SK-N-SH treated with all-trans-retinoic acid at 6 μM for 48 hours (cell line): ENCODE measurements around the gene NRDE2.

ENCODE experiments used
- ATAC-seq: fragments of 200-7000 bp; cut with Tn5 transposase; 3 replicates; pipeline ENCODE4 v1.9.1; 2020; ENCODE audit warnings: mild to moderate bottlenecking, moderate library complexity
- BACH2 ChIP-seq: fragments of 250-450 bp; sonication (Bioruptor Pico); IDR thresholded peaks from 2 replicates; pipeline ENCODE4 v1.9.0; 2021; ENCODE audit warnings: mild to moderate bottlenecking, borderline replicate concordance
- CREB5 ChIP-seq: fragments of 250-450 bp; sonication (Bioruptor Pico); IDR thresholded peaks from 2 replicates; pipeline ENCODE4 v1.5.1; 2020; ENCODE audit warnings: low read depth, mild to moderate bottlenecking, moderate library complexity
- CSDC2 ChIP-seq: fragments of 250-450 bp; sonication (Bioruptor Pico); IDR thresholded peaks from 2 replicates; pipeline ENCODE4 v1.5.0; 2020; ENCODE audit warnings: mild to moderate bottlenecking, moderate library complexity
- ESRRG ChIP-seq: fragments of 250-450 bp; sonication (Bioruptor Pico); IDR thresholded peaks from 2 replicates; pipeline ENCODE4 v1.6.1; 2021; ENCODE audit warnings: mild to moderate bottlenecking
- GLIS3 ChIP-seq: fragments of 250-450 bp; sonication (Bioruptor Pico); IDR thresholded peaks from 2 replicates; pipeline ENCODE4 v1.5.0; 2020; ENCODE audit warnings: mild to moderate bottlenecking, moderate library complexity
- ISL1 ChIP-seq: fragments of 250-450 bp; sonication (Bioruptor Pico); IDR thresholded peaks from 2 replicates; pipeline ENCODE4 v2.1.2; 2022; ENCODE audit warnings: mild to moderate bottlenecking, moderate library complexity
- OSR1 ChIP-seq: fragments of 250-450 bp; sonication (Bioruptor Pico); IDR thresholded peaks from 2 replicates; pipeline ENCODE4 v1.8.0; 2022; ENCODE audit warnings: moderate library complexity, mild to moderate bottlenecking, inconsistent platforms
- PPARA ChIP-seq: fragments of 250-450 bp; sonication (Bioruptor Pico); IDR thresholded peaks from 2 replicates; pipeline ENCODE4 v1.5.0; 2020; ENCODE audit warnings: mild to moderate bottlenecking, borderline replicate concordance
- RARB ChIP-seq: fragments of 250-450 bp; sonication (Bioruptor Pico); IDR thresholded peaks from 2 replicates; pipeline ENCODE4 v1.8.0; 2021; ENCODE audit warnings: mild to moderate bottlenecking, moderate library complexity
- TCF4 ChIP-seq: fragments of 250-450 bp; sonication (Bioruptor Pico); IDR thresholded peaks from 2 replicates; pipeline ENCODE4 v1.8.0; 2021; ENCODE audit warnings: mild to moderate bottlenecking, moderate library complexity, borderline replicate concordance
- TOX ChIP-seq: fragments of 250-450 bp; sonication (Bioruptor Pico); IDR thresholded peaks from 2 replicates; pipeline ENCODE4 v1.8.0; 2021; ENCODE audit warnings: mild to moderate bottlenecking, moderate library complexity, borderline replicate concordance
- ZC3H10 ChIP-seq: fragments of 250-450 bp; sonication (Bioruptor Pico); IDR thresholded peaks from 2 replicates; pipeline ENCODE4 v1.5.1; 2021; ENCODE audit warnings: mild to moderate bottlenecking, moderate library complexity
- ZFP3 ChIP-seq: fragments of 250-450 bp; sonication (Bioruptor Pico); IDR thresholded peaks from 2 replicates; pipeline ENCODE4 v1.5.0; 2020; ENCODE audit warnings: mild to moderate bottlenecking, moderate library complexity
- ZFP30 ChIP-seq: fragments of 450-650 bp; formaldehyde crosslinking; IDR thresholded peaks from 2 replicates; pipeline ENCODE4 v1.5.0; 2022; ENCODE audit warnings: mild to moderate bottlenecking, moderate library complexity
- ZNF565 ChIP-seq: fragments of 450-650 bp; formaldehyde crosslinking; conservative IDR thresholded peaks from 2 replicates; pipeline ENCODE4 v1.5.0; 2020; ENCODE audit warnings: low read depth, mild to moderate bottlenecking, moderate library complexity
- ZNF70 ChIP-seq: fragments of 450-650 bp; formaldehyde crosslinking; IDR thresholded peaks from 2 replicates; pipeline ENCODE4 v1.5.0; 2020; ENCODE audit warnings: mild to moderate bottlenecking, moderate library complexity
- ZNF8 ChIP-seq: fragments of 450-650 bp; formaldehyde crosslinking; IDR thresholded peaks from 2 replicates; pipeline ENCODE4 v1.5.0; 2020; ENCODE audit warnings: mild to moderate bottlenecking, moderate library complexity
- TF ChIP-seq, protein P1 (sequence below): fragments of 250-450 bp; sonication (Bioruptor Pico); IDR thresholded peaks from 2 replicates; pipeline ENCODE4 v1.8.0; 2021; ENCODE audit warnings: low read depth, mild to moderate bottlenecking, moderate library complexity, borderline replicate concordance
- TF ChIP-seq, protein P2 (sequence below): fragments of 250-450 bp; sonication (Bioruptor Pico); IDR thresholded peaks from 2 replicates; pipeline ENCODE4 v1.5.1; 2021; ENCODE audit warnings: mild to moderate bottlenecking, moderate library complexity
- TF ChIP-seq, protein P3 (sequence below): fragments of 250-450 bp; sonication (Bioruptor Pico); IDR thresholded peaks from 2 replicates; pipeline ENCODE4 v1.5.0; 2020; ENCODE audit warnings: mild to moderate bottlenecking, moderate library complexity

NRDE2 gene

DNA sequence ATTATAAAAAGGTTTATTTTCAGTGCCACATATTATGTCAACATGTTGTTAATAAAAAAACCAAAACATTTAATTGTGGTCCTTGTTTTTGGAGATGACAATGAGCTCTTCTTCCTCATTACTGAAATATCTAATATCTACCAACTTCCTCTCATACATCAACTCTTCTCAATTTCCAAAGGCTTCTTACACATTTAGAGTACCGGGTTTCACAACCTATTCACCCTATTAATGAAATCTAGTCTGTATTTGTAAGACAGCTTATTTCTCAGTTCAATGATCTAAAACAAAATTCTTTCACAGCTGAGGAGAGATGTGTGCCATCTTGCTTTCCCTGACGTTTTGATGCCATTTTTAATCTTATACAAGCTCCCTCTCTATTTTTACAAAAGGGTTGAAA, 14.5 kb downstream of the NRDE2 start:
- no peak for TF ChIP-seq TOX
- TF ChIP-seq CSDC2: no peak
- TF ChIP-seq, protein P1, sequence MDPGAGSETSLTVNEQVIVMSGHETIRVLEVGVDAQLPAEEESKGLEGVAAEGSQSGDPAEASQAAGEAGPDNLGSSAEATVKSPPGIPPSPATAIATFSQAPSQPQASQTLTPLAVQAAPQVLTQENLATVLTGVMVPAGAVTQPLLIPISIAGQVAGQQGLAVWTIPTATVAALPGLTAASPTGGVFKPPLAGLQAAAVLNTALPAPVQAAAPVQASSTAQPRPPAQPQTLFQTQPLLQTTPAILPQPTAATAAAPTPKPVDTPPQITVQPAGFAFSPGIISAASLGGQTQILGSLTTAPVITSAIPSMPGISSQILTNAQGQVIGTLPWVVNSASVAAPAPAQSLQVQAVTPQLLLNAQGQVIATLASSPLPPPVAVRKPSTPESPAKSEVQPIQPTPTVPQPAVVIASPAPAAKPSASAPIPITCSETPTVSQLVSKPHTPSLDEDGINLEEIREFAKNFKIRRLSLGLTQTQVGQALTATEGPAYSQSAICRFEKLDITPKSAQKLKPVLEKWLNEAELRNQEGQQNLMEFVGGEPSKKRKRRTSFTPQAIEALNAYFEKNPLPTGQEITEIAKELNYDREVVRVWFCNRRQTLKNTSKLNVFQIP (CRISPR knock-in tag): no peak
- no peak for ATAC-seq

DNA sequence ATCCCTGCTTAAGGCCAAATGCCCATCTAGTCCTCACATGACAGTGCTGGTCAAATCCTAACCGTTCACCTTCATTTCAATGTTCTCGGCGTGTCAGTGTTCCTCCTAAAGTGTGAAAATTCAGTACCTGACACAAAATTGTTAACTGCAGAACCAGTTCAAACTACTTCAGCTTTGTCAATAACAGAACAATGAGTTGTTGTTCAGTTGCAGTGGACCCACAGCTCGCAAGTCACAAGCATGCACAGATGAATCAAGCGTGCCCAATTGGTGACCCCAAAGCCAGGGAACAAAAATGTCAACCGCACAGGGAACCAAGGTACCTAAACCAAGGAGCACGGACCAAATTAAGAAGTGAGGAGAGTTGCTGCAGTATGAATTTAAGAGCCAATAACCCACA, 23.2 kb downstream of the NRDE2 start:
- no peak for ATAC-seq
- TF ChIP-seq GLIS3 (CRISPR knock-in tag) (no peak), ISL1 (CRISPR knock-in tag) (no peak)

GRCh38 chr14:90305176-90305601, 26.6 kb downstream of the NRDE2 start:
- ATAC-seq: no peak

DNA sequence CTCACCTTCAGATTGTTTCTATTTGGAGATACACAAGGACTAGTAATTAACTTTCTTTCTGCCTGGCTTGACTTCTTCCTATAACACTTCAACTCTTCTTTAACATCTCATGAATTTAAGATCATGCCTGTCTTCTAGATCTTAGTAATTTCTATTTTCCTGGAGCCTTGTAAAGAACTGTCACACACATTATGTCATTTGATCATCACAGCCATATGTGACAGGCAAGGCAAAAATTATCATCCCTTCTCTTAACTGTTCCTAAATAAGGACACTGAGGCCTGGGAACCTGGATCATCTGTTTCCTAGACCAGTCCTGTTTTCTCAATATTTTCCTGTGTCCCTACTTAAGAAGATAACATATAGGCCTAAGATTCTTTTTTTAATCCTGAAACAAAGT, 27.2 kb downstream of the NRDE2 start:
- no peak for ATAC-seq
- TF ChIP-seq ZC3H10 (CRISPR knock-in tag): no peak
- TF ChIP-seq PPARA (CRISPR knock-in tag): no peak
- no peak for TF ChIP-seq BACH2 (CRISPR knock-in tag)
- TF ChIP-seq, protein P2, sequence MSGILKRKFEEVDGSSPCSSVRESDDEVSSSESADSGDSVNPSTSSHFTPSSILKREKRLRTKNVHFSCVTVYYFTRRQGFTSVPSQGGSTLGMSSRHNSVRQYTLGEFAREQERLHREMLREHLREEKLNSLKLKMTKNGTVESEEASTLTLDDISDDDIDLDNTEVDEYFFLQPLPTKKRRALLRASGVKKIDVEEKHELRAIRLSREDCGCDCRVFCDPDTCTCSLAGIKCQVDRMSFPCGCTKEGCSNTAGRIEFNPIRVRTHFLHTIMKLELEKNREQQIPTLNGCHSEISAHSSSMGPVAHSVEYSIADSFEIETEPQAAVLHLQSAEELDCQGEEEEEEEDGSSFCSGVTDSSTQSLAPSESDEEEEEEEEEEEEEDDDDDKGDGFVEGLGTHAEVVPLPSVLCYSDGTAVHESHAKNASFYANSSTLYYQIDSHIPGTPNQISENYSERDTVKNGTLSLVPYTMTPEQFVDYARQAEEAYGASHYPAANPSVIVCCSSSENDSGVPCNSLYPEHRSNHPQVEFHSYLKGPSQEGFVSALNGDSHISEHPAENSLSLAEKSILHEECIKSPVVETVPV (CRISPR knock-in tag): no peak
- no peak for TF ChIP-seq OSR1 (CRISPR knock-in tag)
- TF ChIP-seq ZNF70 (CRISPR knock-in tag): no peak
- no peak for TF ChIP-seq ZNF8 (CRISPR knock-in tag)

More at GRCh38 chr14:90305176-90305601, 26.6 kb downstream of the NRDE2 start:
- TF ChIP-seq, protein P2 (CRISPR knock-in tag): no peak
- no peak for TF ChIP-seq ZNF565
- TF ChIP-seq ZNF8 (CRISPR knock-in tag): no peak
- TF ChIP-seq, protein P1 (CRISPR knock-in tag): no peak
- TF ChIP-seq, all 23 proteins: peak for 0

DNA sequence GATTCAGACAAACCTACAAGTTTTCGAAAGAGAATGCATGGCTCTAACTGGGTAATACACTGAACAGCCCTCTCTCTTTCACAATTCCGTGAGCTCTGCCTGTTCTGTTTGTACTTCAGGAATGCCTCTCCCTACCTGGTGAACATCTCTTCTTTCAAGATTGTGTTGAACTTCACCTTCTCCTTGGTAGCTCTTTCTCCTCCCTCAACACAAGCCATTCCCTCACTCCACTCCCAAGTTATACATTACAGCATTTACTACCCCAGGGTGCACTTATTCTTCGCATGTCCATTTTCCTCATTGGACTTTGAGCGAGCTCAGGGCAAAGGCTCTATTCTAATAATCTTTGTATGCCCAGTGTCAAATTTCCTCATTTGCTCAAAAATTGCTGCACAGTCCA, 28.3 kb downstream of the NRDE2 start:
- TF ChIP-seq, protein P2 (CRISPR knock-in tag): no peak
- no peak for TF ChIP-seq ESRRG (CRISPR knock-in tag)
- TF ChIP-seq ZFP3 (CRISPR knock-in tag): no peak
- TF ChIP-seq ZNF70 (CRISPR knock-in tag): no peak
- TF ChIP-seq, protein P3, sequence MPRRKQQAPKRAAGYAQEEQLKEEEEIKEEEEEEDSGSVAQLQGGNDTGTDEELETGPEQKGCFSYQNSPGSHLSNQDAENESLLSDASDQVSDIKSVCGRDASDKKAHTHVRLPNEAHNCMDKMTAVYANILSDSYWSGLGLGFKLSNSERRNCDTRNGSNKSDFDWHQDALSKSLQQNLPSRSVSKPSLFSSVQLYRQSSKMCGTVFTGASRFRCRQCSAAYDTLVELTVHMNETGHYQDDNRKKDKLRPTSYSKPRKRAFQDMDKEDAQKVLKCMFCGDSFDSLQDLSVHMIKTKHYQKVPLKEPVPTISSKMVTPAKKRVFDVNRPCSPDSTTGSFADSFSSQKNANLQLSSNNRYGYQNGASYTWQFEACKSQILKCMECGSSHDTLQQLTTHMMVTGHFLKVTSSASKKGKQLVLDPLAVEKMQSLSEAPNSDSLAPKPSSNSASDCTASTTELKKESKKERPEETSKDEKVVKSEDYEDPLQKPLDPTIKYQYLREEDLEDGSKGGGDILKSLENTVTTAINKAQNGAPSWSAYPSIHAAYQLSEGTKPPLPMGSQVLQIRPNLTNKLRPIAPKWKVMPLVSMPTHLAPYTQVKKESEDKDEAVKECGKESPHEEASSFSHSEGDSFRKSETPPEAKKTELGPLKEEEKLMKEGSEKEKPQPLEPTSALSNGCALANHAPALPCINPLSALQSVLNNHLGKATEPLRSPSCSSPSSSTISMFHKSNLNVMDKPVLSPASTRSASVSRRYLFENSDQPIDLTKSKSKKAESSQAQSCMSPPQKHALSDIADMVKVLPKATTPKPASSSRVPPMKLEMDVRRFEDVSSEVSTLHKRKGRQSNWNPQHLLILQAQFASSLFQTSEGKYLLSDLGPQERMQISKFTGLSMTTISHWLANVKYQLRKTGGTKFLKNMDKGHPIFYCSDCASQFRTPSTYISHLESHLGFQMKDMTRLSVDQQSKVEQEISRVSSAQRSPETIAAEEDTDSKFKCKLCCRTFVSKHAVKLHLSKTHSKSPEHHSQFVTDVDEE (CRISPR knock-in tag): no peak
- TF ChIP-seq ZFP30 (CRISPR knock-in tag): no peak
- TF ChIP-seq TCF4 (CRISPR knock-in tag): no peak
- TF ChIP-seq, protein P1 (CRISPR knock-in tag): no peak
- no peak for TF ChIP-seq ZC3H10 (CRISPR knock-in tag)
- no peak for TF ChIP-seq BACH2 (CRISPR knock-in tag)
- no peak for TF ChIP-seq ZNF8 (CRISPR knock-in tag)
- no peak for TF ChIP-seq TOX
- no peak for TF ChIP-seq OSR1 (CRISPR knock-in tag)
- no peak for TF ChIP-seq ZNF565
- TF ChIP-seq GLIS3 (CRISPR knock-in tag): no peak
- no peak for TF ChIP-seq CREB5 (CRISPR knock-in tag)
- no peak for TF ChIP-seq ISL1 (CRISPR knock-in tag)
- TF ChIP-seq RARB (CRISPR knock-in tag): no peak
- ATAC-seq: no peak
